Motor neuron (in vitro differentiated cells): ENCODE data around the gene GAB3. TPM values are rescaled to one million over a fixed set of nuclear protein-coding genes. Genes with fewer than 3 reads are reported as not detected.

Experiments
- ATAC-seq, 8 experiments: fragments of 200-7000 bp; cut with Tn5 transposase; replicated peaks in 6 of 8; 2 replicates each; pipeline ENCODE4 v1.8.0; 2021; ENCODE audit warnings: mild to moderate bottlenecking in 8 of 8, moderate library complexity in 8 of 8
- H3K27ac ChIP-seq, 2 donors: fragments of 250-450 bp; sonication (Bioruptor Pico); 2 replicates each; pipeline ENCODE4 v1.9.0; 2021; ENCODE audit warnings: antibody characterized with exemption in 2 of 2, mild to moderate bottlenecking in 2 of 2, moderate library complexity in 1 of 2
- H3K4me1 ChIP-seq, 2 donors: fragments of 250-450 bp; sonication (Bioruptor Pico); replicated peaks in 1 of 2; 2 replicates each; pipeline ENCODE4 v1.6.1; 2021; ENCODE audit warnings: antibody characterized with exemption in 2 of 2, mild to moderate bottlenecking in 2 of 2, moderate library complexity in 1 of 2
- H3K4me3 ChIP-seq, 5 donors: fragments of 250-450 bp; sonication (Bioruptor Pico); 2 replicates each; pipeline ENCODE4 v1.9.0; 2021; ENCODE audit warnings: antibody characterized with exemption in 5 of 5, mild to moderate bottlenecking in 5 of 5, moderate library complexity in 4 of 5
- WGBS, 10 experiments: fragments of 450-650 bp; shearing (Covaris generic); methylation state at CpG; one replicate each; pipeline ENCODE4 v1.0.0; 2022; 5-methylcytosine and 5-hydroxymethylcytosine counted together
- in situ Hi-C, 9 experiments: fragments of 400-800 bp; cut with MboI; loops; one replicate each; pipeline ENCODE4 v1.15.0; 2021; ENCODE audit warnings: low sequenced_read_pairs in 9 of 9, low pct_unique_long_range_greater_than_20kb in 2 of 9; ENCODE audit not compliant: unreplicated experiment in 9 of 9
- total RNA-seq, 8 experiments: library from RNA; unstranded; fragments of 300-600 nt; gene quantifications; 2 replicates each; pipeline versions ENCODE4 v1.2.3 to v1.2.4, GENCODE V29; 2022

GAB3 gene
- total RNA-seq, 8 experiments from 2014 or later, result 0.38 to 13.8 (median 2.1) TPM; not detected in 2

- WGBS, 10 experiments, result 60 to 80% methylated on average over 1 of the region's 1 CpG; no CpG with 5 or more reads in 8 of the 10 experiments
- H3K4me3 ChIP-seq, result no peak overlapping the region
- H3K4me1 ChIP-seq, result no peaks in the 10 kb centered on the region
- in situ Hi-C loops, result no loop called here
- H3K27ac ChIP-seq, result no peak overlapping the region
- no peak for ATAC-seq
These were observed 23.5 kb downstream of the GAB3 start for GRCh38 chrX:154727418-154727817.

GRCh38 chrX:154724993-154725756 is 25.7 kb downstream of the GAB3 start:
- 42 to 100% (median 60%) methylated on average over 1 to 2 of the region's 2 CpGs; no CpG with 5 or more reads in 5 of the 10 experiments for WGBS, 10 experiments
- in situ Hi-C loops, result no loop called here
- Histone ChIP-seq H3K4me1 (no peaks in the 10 kb centered on the region), H3K4me3 (no peak overlapping the region), H3K27ac (no peak overlapping the region)
- ATAC-seq, result no peak

- Histone ChIP-seq H3K4me3 (no peak overlapping the region), H3K4me1 (no peaks in the 10 kb centered on the region), H3K27ac (no peak overlapping the region)
- 45 to 100% (median 88%) methylated on average over 1 to 3 of the region's 3 CpGs; no CpG with 5 or more reads in 3 of the 10 experiments for WGBS, 10 experiments
- no peak for ATAC-seq
- in situ Hi-C loops, result no loop called here
These were observed 29.7 kb downstream of the GAB3 start for GRCh38 chrX:154721155-154721554.

GRCh38 chrX:154720067-154720466 is 30.8 kb downstream of the GAB3 start:
- no CpG with 5 or more reads among the region's 4 CpGs for WGBS, 10 experiments
- Histone ChIP-seq H3K4me1 (no peaks in the 10 kb centered on the region), H3K4me3 (no peak overlapping the region), H3K27ac (no peak overlapping the region)
- in situ Hi-C loops, result no loop called here
- ATAC-seq, result no peak

- Histone ChIP-seq H3K4me1 (no peaks in the 10 kb centered on the region), H3K4me3 (no peak overlapping the region), H3K27ac (no peak overlapping the region)
- in situ Hi-C loops, result no loop called here
- peak in 2 of 8 experiments; percentile 43 to 45 for ATAC-seq
- WGBS, 10 experiments, result 25 to 90% (median 67%) methylated on average over 2 to 6 of the region's 6 CpGs; no CpG with 5 or more reads in 6 of the 10 experiments
These were observed 31.7 kb downstream of the GAB3 start for GRCh38 chrX:154719132-154719675.

- Histone ChIP-seq H3K4me3 (no peak overlapping the region), H3K27ac (no peak overlapping the region), H3K4me1 (no peaks in the 10 kb centered on the region)
- WGBS, 10 experiments, result 100% methylated on average over 1 of the region's 1 CpG; no CpG with 5 or more reads in 9 of the 10 experiments
- in situ Hi-C loops, result no loop called here
- no peak for ATAC-seq
These were observed 32.3 kb downstream of the GAB3 start for GRCh38 chrX:154718616-154719015.

GRCh38 chrX:154717824-154718223 is 33.1 kb downstream of the GAB3 start:
- Histone ChIP-seq H3K27ac (no peak overlapping the region), H3K4me1 (no peaks in the 10 kb centered on the region), H3K4me3 (no peak overlapping the region)
- peak in 3 of 8 experiments; percentile 16 to 65 (median 58) for ATAC-seq
- 55 to 83% (median 67%) methylated on average over 1 to 4 of the region's 7 CpGs; no CpG with 5 or more reads in 6 of the 10 experiments for WGBS, 10 experiments
- in situ Hi-C loops, result no loop called here

GRCh38 chrX:154715825-154716224 is 35.1 kb downstream of the GAB3 start:
- H3K27ac ChIP-seq, result no peak overlapping the region
- no peak overlapping the region for H3K4me3 ChIP-seq
- ATAC-seq, result no peak
- 0 to 100% (median 64%) methylated on average over 1 to 3 of the region's 5 CpGs; no CpG with 5 or more reads in 6 of the 10 experiments for WGBS, 10 experiments
- in situ Hi-C loops, result no loop called here
- H3K4me1 ChIP-seq, result no peaks in the 10 kb centered on the region

- Histone ChIP-seq H3K4me3 (no peak overlapping the region), H3K27ac (no peak overlapping the region), H3K4me1 (no peaks in the 10 kb centered on the region)
- WGBS, 10 experiments, result 0 to 40% (median 0%) methylated on average over 1 to 2 of the region's 2 CpGs; no CpG with 5 or more reads in 6 of the 10 experiments
- ATAC-seq, result peak; percentile 46 to 88 (median 60)
- in situ Hi-C loops, result no loop called here
These were observed 36.0 kb downstream of the GAB3 start for GRCh38 chrX:154714925-154715324.

GRCh38 chrX:154712781-154713740 is 37.8 kb downstream of the GAB3 start:
- WGBS, 10 experiments, result 0 to 100% (median 63%) methylated on average over 1 to 6 of the region's 7 CpGs; no CpG with 5 or more reads in 6 of the 10 experiments
- H3K4me3 ChIP-seq, result no peak overlapping the region
- H3K27ac ChIP-seq, result no peak overlapping the region
- H3K4me1 ChIP-seq, result no peaks in the 10 kb centered on the region
- ATAC-seq, result peak in 7 of 8 experiments; percentile 36 to 94 (median 44)
- in situ Hi-C loops, result no loop called here

GRCh38 chrX:154711264-154711663 is 39.6 kb downstream of the GAB3 start:
- Histone ChIP-seq H3K4me3 (no peak overlapping the region), H3K27ac (no peak overlapping the region), H3K4me1 (no peaks in the 10 kb centered on the region)
- no peak for ATAC-seq
- 20 to 83% (median 66%) methylated on average over 1 of the region's 1 CpG; no CpG with 5 or more reads in 6 of the 10 experiments for WGBS, 10 experiments
- in situ Hi-C loops, result no loop called here

- H3K4me1 ChIP-seq, result no peaks in the 10 kb centered on the region
- H3K4me3 ChIP-seq, result no peak overlapping the region
- H3K27ac ChIP-seq, result no peak overlapping the region
- in situ Hi-C loops, result no loop called here
- 21 to 75% methylated on average over 2 to 4 of the region's 4 CpGs; no CpG with 5 or more reads in 8 of the 10 experiments for WGBS, 10 experiments
- ATAC-seq, result no peak
These were observed 40.6 kb downstream of the GAB3 start for GRCh38 chrX:154710309-154710708.
